Hepatocyte (in vitro differentiated cells): ENCODE results near the gene GRM4.

Experiments
- EZH2phosphoT487 ChIP-seq: fragments of 200-600 bp; sonication (generic); IDR thresholded peaks from one replicate; pipeline ENCODE4 v1.6.1; 2018; ENCODE audit warnings: antibody characterized with exemption, mild to moderate bottlenecking, low read depth, moderate library complexity; ENCODE audit not compliant: unreplicated experiment, severe bottlenecking
- TF ChIP-seq, protein P1 (sequence below): fragments of 200-600 bp; sonication (generic); IDR thresholded peaks from 2 replicates; pipeline ENCODE4 v1.5.1; 2016; ENCODE audit warnings: antibody characterized with exemption, mild to moderate bottlenecking; ENCODE audit not compliant: poor library complexity

DNA sequence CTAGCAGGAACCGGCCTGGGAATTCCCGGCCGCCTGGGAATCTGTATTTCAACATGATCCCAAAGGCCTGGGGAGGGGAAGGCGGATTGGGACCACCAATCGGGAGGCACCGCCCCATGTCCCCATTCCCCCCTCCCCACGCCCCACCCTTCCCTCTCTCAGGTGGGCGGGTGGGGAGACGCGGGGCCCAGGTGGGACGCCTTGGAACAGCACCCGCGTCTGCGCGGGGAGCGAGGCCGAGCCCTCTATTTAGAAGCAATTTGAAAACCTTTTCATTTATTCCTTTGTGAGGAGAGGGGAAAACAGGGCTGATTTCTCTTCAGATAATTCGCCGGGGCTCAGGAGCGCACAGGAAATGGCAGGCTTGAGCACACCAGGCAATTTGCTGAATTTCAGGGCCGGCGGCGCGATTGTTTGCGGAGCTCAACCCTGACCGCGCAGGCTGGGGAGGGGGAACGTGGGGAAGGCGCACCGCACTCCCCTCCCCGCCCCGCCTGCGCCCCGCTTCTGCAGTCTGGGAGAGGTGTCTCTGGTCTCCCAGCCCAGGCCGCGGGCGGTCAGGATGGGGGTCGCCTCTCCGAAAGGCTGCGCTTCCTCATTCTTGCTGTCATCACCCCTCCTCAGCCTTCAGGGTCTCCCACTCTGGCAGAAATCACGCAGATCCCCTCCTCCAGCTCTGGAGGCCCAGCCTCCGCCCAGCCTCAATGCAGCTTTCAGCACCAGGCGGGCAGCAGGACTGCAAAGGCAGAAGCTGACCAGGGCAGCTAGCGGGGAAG is 170.0 kb downstream of the GRM4 start:
- TF ChIP-seq, protein P1, sequence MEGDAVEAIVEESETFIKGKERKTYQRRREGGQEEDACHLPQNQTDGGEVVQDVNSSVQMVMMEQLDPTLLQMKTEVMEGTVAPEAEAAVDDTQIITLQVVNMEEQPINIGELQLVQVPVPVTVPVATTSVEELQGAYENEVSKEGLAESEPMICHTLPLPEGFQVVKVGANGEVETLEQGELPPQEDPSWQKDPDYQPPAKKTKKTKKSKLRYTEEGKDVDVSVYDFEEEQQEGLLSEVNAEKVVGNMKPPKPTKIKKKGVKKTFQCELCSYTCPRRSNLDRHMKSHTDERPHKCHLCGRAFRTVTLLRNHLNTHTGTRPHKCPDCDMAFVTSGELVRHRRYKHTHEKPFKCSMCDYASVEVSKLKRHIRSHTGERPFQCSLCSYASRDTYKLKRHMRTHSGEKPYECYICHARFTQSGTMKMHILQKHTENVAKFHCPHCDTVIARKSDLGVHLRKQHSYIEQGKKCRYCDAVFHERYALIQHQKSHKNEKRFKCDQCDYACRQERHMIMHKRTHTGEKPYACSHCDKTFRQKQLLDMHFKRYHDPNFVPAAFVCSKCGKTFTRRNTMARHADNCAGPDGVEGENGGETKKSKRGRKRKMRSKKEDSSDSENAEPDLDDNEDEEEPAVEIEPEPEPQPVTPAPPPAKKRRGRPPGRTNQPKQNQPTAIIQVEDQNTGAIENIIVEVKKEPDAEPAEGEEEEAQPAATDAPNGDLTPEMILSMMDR = no peak
- no peak for TF ChIP-seq EZH2phosphoT487
